Keratinocyte (primary cell): ENCODE data around the gene LHX6. TPM values are rescaled to one million over a fixed set of nuclear protein-coding genes. Genes with fewer than 3 reads are reported as not detected.

Experiments used
- DNase-seq: peaks from one replicate; pipeline ENCODE4 v3.0.0-alpha.2; 2011; ENCODE audit warnings: low read depth, missing footprints, low spot score
- FAIRE-seq: peaks from 2 replicates; lab custom pipeline; 2011; peaks lifted over from hg19 to GRCh38; lab: Jason Lieb, UNC
- H2AFZ ChIP-seq: 2 replicates; pipeline ENCODE4 v1.6.0; 2012; ENCODE audit warnings: low read length, control low read depth, inconsistent platforms; ENCODE audit not compliant: control insufficient read depth
- H3K27ac ChIP-seq: 2 replicates; pipeline ENCODE4 v1.5.1; 2011; ENCODE audit warnings: low read length; ENCODE audit not compliant: control insufficient read depth, insufficient read depth
- H3K27me3 ChIP-seq: 3 replicates; pipeline ENCODE4 v1.6.0; 2011; ENCODE audit warnings: low read length; ENCODE audit not compliant: control insufficient read depth, insufficient read depth; ENCODE audit errors: extremely low read depth
- H3K36me3 ChIP-seq, 2 experiments: 2 replicates in 1 of 2; 3 replicates in 1 of 2; pipeline ENCODE4 v1.5.1; 2011; ENCODE audit warnings: low read length in 2 of 2, mild to moderate bottlenecking in 1 of 2; ENCODE audit not compliant: control insufficient read depth in 2 of 2, insufficient read depth in 2 of 2; ENCODE audit errors: extremely low read depth in 1 of 2
- H3K4me1 ChIP-seq: 3 replicates; pipeline ENCODE4 v1.5.1; 2011; ENCODE audit warnings: low read length; ENCODE audit not compliant: control insufficient read depth, insufficient read depth; ENCODE audit errors: extremely low read depth
- H3K4me2 ChIP-seq: 3 replicates; pipeline ENCODE4 v1.6.0; 2011; ENCODE audit warnings: low read depth, low read length; ENCODE audit not compliant: control insufficient read depth, insufficient read depth; ENCODE audit errors: extremely low read depth
- H3K4me3 ChIP-seq, 3 experiments: fragments of 200-600 bp in 1 of 3; sonication (generic) in 1 of 3; 2 replicates in 2 of 3; 3 replicates in 1 of 3; pipeline ENCODE4 v1.5.1; 2011 to 2016; ENCODE audit warnings: low read length in 3 of 3, mild to moderate bottlenecking in 3 of 3, control low read depth in 2 of 3, inconsistent platforms in 1 of 3, low read depth in 1 of 3, mixed read lengths in 1 of 3, mixed run types in 1 of 3, moderate library complexity in 1 of 3; ENCODE audit not compliant: control insufficient read depth in 2 of 3, insufficient read depth in 2 of 3; ENCODE audit errors: extremely low read depth in 1 of 3
- H3K79me2 ChIP-seq: 2 replicates; pipeline ENCODE4 v1.6.0; 2012; ENCODE audit warnings: low read length; ENCODE audit not compliant: control insufficient read depth, insufficient read depth
- H3K9ac ChIP-seq: 3 replicates; pipeline ENCODE4 v1.6.0; 2011; ENCODE audit warnings: low read length; ENCODE audit not compliant: control insufficient read depth, insufficient read depth; ENCODE audit errors: extremely low read depth
- H3K9me1 ChIP-seq: 3 replicates; pipeline ENCODE4 v1.6.0; 2011; ENCODE audit warnings: low read length; ENCODE audit not compliant: control insufficient read depth, insufficient read depth; ENCODE audit errors: extremely low read depth
- H3K9me3 ChIP-seq: 2 replicates; pipeline ENCODE4 v1.5.1; 2012; ENCODE audit warnings: low read depth, low read length; ENCODE audit not compliant: control insufficient read depth
- H4K20me1 ChIP-seq: 3 replicates; pipeline ENCODE4 v1.6.0; 2011; ENCODE audit warnings: low read length; ENCODE audit not compliant: control insufficient read depth, insufficient read depth; ENCODE audit errors: extremely low read depth
- CTCF ChIP-seq, 3 experiments: IDR thresholded peaks in 1 of 3; conservative IDR thresholded peaks in 1 of 3; optimal IDR thresholded peaks in 1 of 3; 2 replicates in 2 of 3; 3 replicates in 1 of 3; pipeline versions ENCODE3 to v1.5.1; 2011; ENCODE audit warnings: low read length in 3 of 3, mild to moderate bottlenecking in 3 of 3, moderate library complexity in 2 of 3, control low read depth in 1 of 3, inconsistent platforms in 1 of 3; ENCODE audit not compliant: insufficient read depth in 2 of 3; ENCODE audit errors: extremely low read depth in 1 of 3
- EZH2 ChIP-seq: IDR thresholded peaks from one replicate; pipeline ENCODE4 v1.6.1; 2012; ENCODE audit warnings: inconsistent platforms, mild to moderate bottlenecking, low read length, moderate library complexity
- dilution Hi-C: fragments of 300-500 bp; cut with MboI; formaldehyde crosslinking; loops from one replicate; pipeline ENCODE4 v1.7.0; 2020; ENCODE audit warnings: low sequenced_read_pairs; ENCODE audit not compliant: extremely low pct_ligation_motif_present
- polyA plus RNA-seq, 5 experiments: library from polyadenylated mRNA; depleted of rRNA in 3 of 5; stranded (reverse) in 3 of 5; stranded (forward) in 1 of 5; unstranded in 1 of 5; fragments of >200 nt; gene quantifications; 1 replicate in 1 of 5; 2 replicates in 3 of 5; 3 replicates in 1 of 5; pipeline versions ENCODE4 v1.2.1 to v1.2.3, GENCODE V29; 2011 to 2012; ENCODE audit warnings: missing spikeins in 2 of 5, low read depth in 1 of 5, low replicate concordance in 1 of 5

LHX6 gene
- polyA plus RNA-seq, 1 donor (not counting 4 experiments of a cell fraction or from before 2014, with no cell fraction given) = 0.13 TPM

- no peaks in the 10 kb centered on the region for H4K20me1 ChIP-seq
- H3K9ac ChIP-seq = no peak overlapping the region
- no peaks in the 10 kb centered on the region for H3K36me3 ChIP-seq
- no peak overlapping the region for H3K4me2 ChIP-seq
- no peaks in the 10 kb centered on the region for H3K9me3 ChIP-seq
- dilution Hi-C loops = no loop called here
- no peak for TF ChIP-seq EZH2
- no peak for TF ChIP-seq CTCF (optimal IDR thresholded peaks at IDR 0.05 in 1 of 3, IDR thresholded peaks at IDR 0.05 in 1 of 3, conservative IDR thresholded peaks at IDR 0.05 in 1 of 3; ENCODE audit: extremely low read depth in 1 of 3, insufficient read depth in 2 of 3, low read length in 3 of 3)
- no peaks in the 10 kb centered on the region for H3K9me1 ChIP-seq
- H3K27ac ChIP-seq = no peak overlapping the region
- no peaks in the 10 kb centered on the region for H3K79me2 ChIP-seq
- DNase-seq (no peak), FAIRE-seq (no peak)
- H3K27me3 ChIP-seq = peaks cover 20% of the 10 kb centered on the region
- no peak overlapping the region for H3K4me3 ChIP-seq
- no peaks in the 10 kb centered on the region for H3K4me1 ChIP-seq
- no peak overlapping the region for H2AFZ ChIP-seq
Measured at GRCh38 chr9:122207096-122207495, 21.7 kb downstream of the LHX6 start.

GRCh38 chr9:122206118-122207046 is 22.4 kb downstream of the LHX6 start:
- DNase-seq (no peak), FAIRE-seq (no peak)
- TF ChIP-seq EZH2 = no peak
- no peak for TF ChIP-seq CTCF (optimal IDR thresholded peaks at IDR 0.05 in 1 of 3, IDR thresholded peaks at IDR 0.05 in 1 of 3, conservative IDR thresholded peaks at IDR 0.05 in 1 of 3; ENCODE audit: extremely low read depth in 1 of 3, insufficient read depth in 2 of 3, low read length in 3 of 3)
- Histone ChIP-seq H3K9me1 (no peaks in the 10 kb centered on the region), H3K9me3 (no peaks in the 10 kb centered on the region), H3K4me2 (no peak overlapping the region), H3K4me3 (no peak overlapping the region), H3K27ac (no peak overlapping the region), H3K9ac (no peak overlapping the region), H3K4me1 (no peaks in the 10 kb centered on the region), H3K79me2 (no peaks in the 10 kb centered on the region), H4K20me1 (no peaks in the 10 kb centered on the region), H3K27me3 (peaks cover 13% of the 10 kb centered on the region), H3K36me3 (no peaks in the 10 kb centered on the region), H2AFZ (no peak overlapping the region)
- dilution Hi-C loops = no loop called here
